ENCODE results near the gene CHMP4A. TPM values are rescaled to one million over a fixed set of nuclear protein-coding genes. Genes with fewer than 3 reads are reported as not detected.

The CHMP4A gene
- total and polyA plus RNA-seq, 2 of the 13 experiments (the other 11 are each of a cell fraction or from before 2014, with no cell fraction given), result 83.6 to 113 TPM

DNA sequence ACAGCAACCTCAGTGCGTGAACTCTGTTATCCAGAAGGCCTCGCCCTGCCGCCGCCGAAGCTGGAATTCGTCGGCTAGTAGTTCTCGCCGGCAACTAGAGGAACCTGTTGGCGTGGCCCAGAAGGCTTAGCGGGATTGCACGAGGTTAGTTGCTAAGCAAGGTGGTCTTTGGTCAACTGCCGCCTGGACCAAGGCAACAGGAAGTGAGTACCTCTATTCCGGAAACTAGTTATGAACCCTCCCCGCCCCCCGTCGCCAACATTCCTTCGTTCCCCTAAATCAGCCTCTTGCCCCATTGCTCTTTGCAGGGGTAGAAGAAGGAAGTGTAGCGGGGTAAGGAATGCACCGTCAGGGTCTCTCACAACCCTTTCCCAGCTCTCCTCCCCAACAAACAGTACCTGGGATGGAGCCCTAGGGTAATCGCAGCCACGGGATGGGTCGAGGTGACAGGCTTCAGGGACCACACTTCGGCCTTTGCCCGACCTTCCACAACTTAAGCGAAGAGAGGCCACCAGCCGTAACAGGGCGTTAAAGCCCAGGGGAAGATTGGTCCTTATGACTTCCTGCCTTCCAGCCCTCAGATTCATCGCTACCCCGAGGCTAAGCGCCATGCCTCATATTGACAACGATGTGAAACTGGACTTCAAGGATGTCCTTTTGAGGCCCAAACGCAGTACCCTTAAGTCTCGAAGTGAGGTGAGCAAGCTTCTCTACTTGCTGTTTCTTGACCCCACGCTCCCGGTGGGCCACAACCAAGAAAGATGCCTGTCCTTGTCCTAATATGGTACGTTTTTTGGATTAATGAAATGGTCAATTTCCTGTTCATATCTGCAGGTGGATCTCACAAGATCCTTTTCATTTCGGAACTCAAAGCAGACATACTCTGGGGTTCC is 19.6 kb upstream of the CHMP4A start, which contains the start of gene GMPR2 (continued):
- peak; percentile 77; the same call in 1 of the 2 replicates for TF ChIP-seq TEF (CRISPR knock-in tag; IDR thresholded peaks at IDR 0.05)
- TF ChIP-seq KDM5B (CRISPR knock-in tag; IDR thresholded peaks at IDR 0.05; ENCODE audit: borderline replicate concordance), result peak; percentile 95
- TF ChIP-seq, protein P1, sequence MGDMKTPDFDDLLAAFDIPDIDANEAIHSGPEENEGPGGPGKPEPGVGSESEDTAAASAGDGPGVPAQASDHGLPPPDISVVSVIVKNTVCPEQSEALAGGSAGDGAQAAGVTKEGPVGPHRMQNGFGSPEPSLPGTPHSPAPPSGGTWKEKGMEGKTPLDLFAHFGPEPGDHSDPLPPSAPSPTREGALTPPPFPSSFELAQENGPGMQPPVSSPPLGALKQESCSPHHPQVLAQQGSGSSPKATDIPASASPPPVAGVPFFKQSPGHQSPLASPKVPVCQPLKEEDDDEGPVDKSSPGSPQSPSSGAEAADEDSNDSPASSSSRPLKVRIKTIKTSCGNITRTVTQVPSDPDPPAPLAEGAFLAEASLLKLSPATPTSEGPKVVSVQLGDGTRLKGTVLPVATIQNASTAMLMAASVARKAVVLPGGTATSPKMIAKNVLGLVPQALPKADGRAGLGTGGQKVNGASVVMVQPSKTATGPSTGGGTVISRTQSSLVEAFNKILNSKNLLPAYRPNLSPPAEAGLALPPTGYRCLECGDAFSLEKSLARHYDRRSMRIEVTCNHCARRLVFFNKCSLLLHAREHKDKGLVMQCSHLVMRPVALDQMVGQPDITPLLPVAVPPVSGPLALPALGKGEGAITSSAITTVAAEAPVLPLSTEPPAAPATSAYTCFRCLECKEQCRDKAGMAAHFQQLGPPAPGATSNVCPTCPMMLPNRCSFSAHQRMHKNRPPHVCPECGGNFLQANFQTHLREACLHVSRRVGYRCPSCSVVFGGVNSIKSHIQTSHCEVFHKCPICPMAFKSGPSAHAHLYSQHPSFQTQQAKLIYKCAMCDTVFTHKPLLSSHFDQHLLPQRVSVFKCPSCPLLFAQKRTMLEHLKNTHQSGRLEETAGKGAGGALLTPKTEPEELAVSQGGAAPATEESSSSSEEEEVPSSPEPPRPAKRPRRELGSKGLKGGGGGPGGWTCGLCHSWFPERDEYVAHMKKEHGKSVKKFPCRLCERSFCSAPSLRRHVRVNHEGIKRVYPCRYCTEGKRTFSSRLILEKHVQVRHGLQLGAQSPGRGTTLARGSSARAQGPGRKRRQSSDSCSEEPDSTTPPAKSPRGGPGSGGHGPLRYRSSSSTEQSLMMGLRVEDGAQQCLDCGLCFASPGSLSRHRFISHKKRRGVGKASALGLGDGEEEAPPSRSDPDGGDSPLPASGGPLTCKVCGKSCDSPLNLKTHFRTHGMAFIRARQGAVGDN (CRISPR knock-in tag; IDR thresholded peaks at IDR 0.05), result peak; percentile 99
- no peak for TF ChIP-seq JUNB (CRISPR knock-in tag; IDR thresholded peaks at IDR 0.05; ENCODE audit: borderline replicate concordance)
- TF ChIP-seq ZFP36L1 (CRISPR knock-in tag; IDR thresholded peaks at IDR 0.05), result peak; percentile 89; the same call in 1 of the 2 replicates
- TF ChIP-seq KDM4B (CRISPR knock-in tag; IDR thresholded peaks at IDR 0.05), result peak; percentile 76
- no peak; the same call in 1 of the 2 replicates for TF ChIP-seq FOSL1 (CRISPR knock-in tag; IDR thresholded peaks at IDR 0.05; ENCODE audit: borderline replicate concordance)
- TF ChIP-seq HMGA1 (CRISPR knock-in tag; conservative IDR thresholded peaks at IDR 0.05), result peak; percentile 98; the same call in 1 of the 2 replicates
- TF ChIP-seq FOXK2 (IDR thresholded peaks at IDR 0.05), result peak; percentile 59
- 0 out of 2 replicates have a peak, but pooled peaks have one; percentile 15 for TF ChIP-seq ZNF691 (CRISPR knock-in tag; IDR thresholded peaks at IDR 0.05; ENCODE audit: borderline replicate concordance, low read depth)
- peak; percentile 94 for TF ChIP-seq PAX8 (CRISPR knock-in tag; IDR thresholded peaks at IDR 0.05; ENCODE audit: borderline replicate concordance)
- TF ChIP-seq TOPORS (CRISPR knock-in tag; IDR thresholded peaks at IDR 0.05), result peak; percentile 87
- TF ChIP-seq DRAP1 (CRISPR knock-in tag; IDR thresholded peaks at IDR 0.05), result peak; percentile 47; the same call in 1 of the 2 replicates
- TF ChIP-seq NFKBIZ (CRISPR knock-in tag; IDR thresholded peaks at IDR 0.05), result peak; percentile 3; the same call in 1 of the 2 replicates
- TF ChIP-seq ZBED4 (CRISPR knock-in tag; IDR thresholded peaks at IDR 0.05; ENCODE audit: borderline replicate concordance), result peak; percentile 74; the same call in 1 of the 2 replicates
- no peak for TF ChIP-seq AGO1 (IDR thresholded peaks at IDR 0.05; ENCODE audit: low read depth, low read length, poor library complexity, severe bottlenecking)
- peak; percentile 81; the same call in 1 of the 2 replicates for TF ChIP-seq ZSCAN9 (CRISPR knock-in tag; IDR thresholded peaks at IDR 0.05; ENCODE audit: borderline replicate concordance)

All from HepG2 (cell line).